Activated T-cell treated with anti-CD3 and anti-CD28 coated beads, Interleukin-2, amount 50 U/mL, for 4 hours (primary cell): ENCODE measurements around the gene PCSK5. TPM values are rescaled to one million over a fixed set of nuclear protein-coding genes. Genes with fewer than 3 reads are reported as not detected.

Source experiments
- ATAC-seq, 2 donors: fragments of 200-7000 bp; cut with Tn5 transposase; one replicate each; pipeline ENCODE4 v1.10.0; 2021
- DNase-seq: peaks from one replicate; pipeline ENCODE4 v3.0.0-alpha.2; 2020
- H3K27me3 Mint-ChIP-seq: one replicate; pipeline ENCODE4 v1.8.0; 2021; ENCODE audit warnings: low read depth, mixed read lengths
- H3K36me3 Mint-ChIP-seq: one replicate; pipeline ENCODE4 v1.8.0; 2022; ENCODE audit warnings: mixed read lengths; ENCODE audit not compliant: insufficient read depth
- H3K4me1 Mint-ChIP-seq: one replicate; pipeline ENCODE4 v1.8.0; 2021; ENCODE audit warnings: low read depth, mixed read lengths
- H3K4me3 Mint-ChIP-seq: one replicate; pipeline ENCODE4 v1.8.0; 2021; ENCODE audit warnings: mild to moderate bottlenecking, moderate library complexity, mixed read lengths
- H3K9me3 Mint-ChIP-seq: one replicate; pipeline ENCODE4 v1.8.0; 2021; ENCODE audit warnings: mixed read lengths
- total RNA-seq, 3 donors: library from RNA; stranded (reverse); gene quantifications; one replicate each; pipeline ENCODE4 v1.2.1, GENCODE V29; 2021

Gene PCSK5
- total RNA-seq, 3 donors from 2014 or later, result 1.0 to 1.7 (median 1.6) TPM

GRCh38 chr9:75871624-75872023 is 18.8 kb upstream of the PCSK5 start:
- DNase-seq (no peak), ATAC-seq (no peak)
- Mint-ChIP-seq H3K9me3 (no peaks in the 10 kb centered on the region), H3K4me1 (peaks cover 10% of the 10 kb centered on the region), H3K4me3 (no peak overlapping the region), H3K36me3 (no peaks in the 10 kb centered on the region), H3K27me3 (no peaks in the 10 kb centered on the region)

- ATAC-seq, result no peak
- no peaks in the 10 kb centered on the region for H3K27me3 Mint-ChIP-seq
- no peak overlapping the region for H3K4me3 Mint-ChIP-seq
- no peaks in the 10 kb centered on the region for H3K9me3 Mint-ChIP-seq
- no peaks in the 10 kb centered on the region for H3K36me3 Mint-ChIP-seq
- DNase-seq, result no peak
- H3K4me1 Mint-ChIP-seq, result peaks cover 10% of the 10 kb centered on the region
These were observed 16.8 kb upstream of the PCSK5 start for GRCh38 chr9:75873712-75874111.

GRCh38 chr9:75876999-75877640 is 13.4 kb upstream of the PCSK5 start:
- ATAC-seq (no peak), DNase-seq (no peak)
- H3K27me3 Mint-ChIP-seq, result no peaks in the 10 kb centered on the region
- no peaks in the 10 kb centered on the region for H3K9me3 Mint-ChIP-seq
- no peaks in the 10 kb centered on the region for H3K36me3 Mint-ChIP-seq
- no peaks in the 10 kb centered on the region for H3K4me1 Mint-ChIP-seq
- no peak overlapping the region for H3K4me3 Mint-ChIP-seq

- Mint-ChIP-seq H3K36me3 (no peaks in the 10 kb centered on the region), H3K9me3 (no peaks in the 10 kb centered on the region), H3K4me3 (no peak overlapping the region), H3K4me1 (no peaks in the 10 kb centered on the region), H3K27me3 (no peaks in the 10 kb centered on the region)
- no peak for DNase-seq
- ATAC-seq, result no peak
These were observed 12.0 kb upstream of the PCSK5 start for GRCh38 chr9:75878488-75878860.

- no peak overlapping the region for H3K4me3 Mint-ChIP-seq
- H3K4me1 Mint-ChIP-seq, result no peaks in the 10 kb centered on the region
- DNase-seq (no peak), ATAC-seq (no peak)
- no peaks in the 10 kb centered on the region for H3K36me3 Mint-ChIP-seq
- no peaks in the 10 kb centered on the region for H3K9me3 Mint-ChIP-seq
- H3K27me3 Mint-ChIP-seq, result no peaks in the 10 kb centered on the region
These were observed 9.9 kb upstream of the PCSK5 start for GRCh38 chr9:75880618-75881017.

- no peak for DNase-seq
- H3K27me3 Mint-ChIP-seq, result no peaks in the 10 kb centered on the region
- H3K4me1 Mint-ChIP-seq, result no peaks in the 10 kb centered on the region
- ATAC-seq, result no peak
- H3K9me3 Mint-ChIP-seq, result no peaks in the 10 kb centered on the region
- H3K36me3 Mint-ChIP-seq, result no peaks in the 10 kb centered on the region
- no peak overlapping the region for H3K4me3 Mint-ChIP-seq
These were observed 8.7 kb upstream of the PCSK5 start for GRCh38 chr9:75881761-75882160.

GRCh38 chr9:75885652-75886051 is 4.8 kb upstream of the PCSK5 start:
- Mint-ChIP-seq H3K36me3 (no peaks in the 10 kb centered on the region), H3K4me1 (peaks cover 14% of the 10 kb centered on the region), H3K27me3 (peaks cover 6% of the 10 kb centered on the region), H3K9me3 (no peaks in the 10 kb centered on the region), H3K4me3 (no peak overlapping the region)
- DNase-seq (no peak), ATAC-seq (no peak)

GRCh38 chr9:75889577-75889976 is 896 bp upstream of the PCSK5 start:
- Mint-ChIP-seq H3K27me3 (peaks cover 18% of the 10 kb centered on the region), H3K4me1 (peaks cover 39% of the 10 kb centered on the region), H3K36me3 (no peaks in the 10 kb centered on the region), H3K4me3 (peak overlapping the region; percentile 89), H3K9me3 (no peaks in the 10 kb centered on the region)
- ATAC-seq (no peak), DNase-seq (no peak)

- H3K27me3 Mint-ChIP-seq, result peaks cover 18% of the 10 kb centered on the region
- no peaks in the 10 kb centered on the region for H3K36me3 Mint-ChIP-seq
- H3K9me3 Mint-ChIP-seq, result no peaks in the 10 kb centered on the region
- H3K4me1 Mint-ChIP-seq, result peaks cover 42% of the 10 kb centered on the region
- DNase-seq (no peak), ATAC-seq (peak; percentile 2 to 13)
- H3K4me3 Mint-ChIP-seq, result peak overlapping the region; percentile 89
These were observed 449 bp upstream of the PCSK5 start for GRCh38 chr9:75889977-75890471.

GRCh38 chr9:75891277-75891741 is 836 bp downstream of the PCSK5 start:
- peak; percentile 27 to 32 for ATAC-seq
- H3K36me3 Mint-ChIP-seq, result no peaks in the 10 kb centered on the region
- H3K4me1 Mint-ChIP-seq, result peaks cover 47% of the 10 kb centered on the region
- no peaks in the 10 kb centered on the region for H3K9me3 Mint-ChIP-seq
- H3K4me3 Mint-ChIP-seq, result peak overlapping the region; percentile 91
- H3K27me3 Mint-ChIP-seq, result peaks cover 18% of the 10 kb centered on the region
- DNase-seq, result peak; percentile 34

GRCh38 chr9:75891771-75892215 is 1.3 kb downstream of the PCSK5 start:
- Mint-ChIP-seq H3K4me1 (peaks cover 47% of the 10 kb centered on the region), H3K9me3 (no peaks in the 10 kb centered on the region), H3K4me3 (peak overlapping the region; percentile 91), H3K27me3 (peaks cover 18% of the 10 kb centered on the region), H3K36me3 (no peaks in the 10 kb centered on the region)
- ATAC-seq, result no peak
- peak; percentile 6 for DNase-seq

GRCh38 chr9:75892216-75892911 is 1.9 kb downstream of the PCSK5 start:
- peaks cover 50% of the 10 kb centered on the region for H3K4me1 Mint-ChIP-seq
- DNase-seq, result no peak
- no peaks in the 10 kb centered on the region for H3K36me3 Mint-ChIP-seq
- ATAC-seq, result peak; percentile 4 to 7
- H3K9me3 Mint-ChIP-seq, result no peaks in the 10 kb centered on the region
- H3K27me3 Mint-ChIP-seq, result peaks cover 18% of the 10 kb centered on the region
- H3K4me3 Mint-ChIP-seq, result peak overlapping the region; percentile 91

- Mint-ChIP-seq H3K9me3 (no peaks in the 10 kb centered on the region), H3K4me3 (peak overlapping the region; percentile 91), H3K27me3 (peaks cover 17% of the 10 kb centered on the region), H3K36me3 (no peaks in the 10 kb centered on the region), H3K4me1 (peaks cover 50% of the 10 kb centered on the region)
- DNase-seq, result no peak
- no peak for ATAC-seq
These were observed 2.6 kb downstream of the PCSK5 start for GRCh38 chr9:75893106-75893505.

GRCh38 chr9:75894566-75894965 is 4.1 kb downstream of the PCSK5 start:
- H3K36me3 Mint-ChIP-seq, result no peaks in the 10 kb centered on the region
- peaks cover 47% of the 10 kb centered on the region for H3K4me1 Mint-ChIP-seq
- H3K4me3 Mint-ChIP-seq, result no peak overlapping the region
- DNase-seq (no peak), ATAC-seq (no peak)
- peaks cover 16% of the 10 kb centered on the region for H3K27me3 Mint-ChIP-seq
- no peaks in the 10 kb centered on the region for H3K9me3 Mint-ChIP-seq

- ATAC-seq, result no peak
- Mint-ChIP-seq H3K9me3 (no peaks in the 10 kb centered on the region), H3K36me3 (no peaks in the 10 kb centered on the region), H3K27me3 (peaks cover 11% of the 10 kb centered on the region), H3K4me3 (no peak overlapping the region), H3K4me1 (peaks cover 41% of the 10 kb centered on the region)
- no peak for DNase-seq
These were observed 4.6 kb downstream of the PCSK5 start for GRCh38 chr9:75895112-75895511.
